Forelimb muscle (tissue), 1 donor: ENCODE results near the gene RRP8. TPM values are rescaled to one million over a fixed set of nuclear protein-coding genes. Genes with fewer than 3 reads are reported as not detected.

Experiments
- DNase-seq: peaks from one replicate; pipeline ENCODE4 v3.0.0-alpha.2; 2013; ENCODE audit warnings: low read depth
- polyA plus RNA-seq: library from polyadenylated mRNA; unstranded; fragments of 120-200 nt; gene quantifications from one replicate; pipeline ENCODE4 v1.2.1, GENCODE V29; 2013; ENCODE audit not compliant: insufficient read length

The RRP8 gene
- polyA plus RNA-seq, 1 donor: 22.0 TPM

GRCh38 chr11:6599881-6600390 lies 3.5 kb downstream of the RRP8 start:
- DNase-seq: no peak

- no peak for DNase-seq
Observed at GRCh38 chr11:6599449-6599848, 4.0 kb downstream of the RRP8 start.

- no peak for DNase-seq
Observed at GRCh38 chr11:6598555-6598954, 4.9 kb downstream of the RRP8 start.

GRCh38 chr11:6596239-6596877 lies 7.1 kb downstream of the RRP8 start:
- no peak for DNase-seq

GRCh38 chr11:6594142-6594768 lies 9.2 kb downstream of the RRP8 start:
- no peak for DNase-seq

GRCh38 chr11:6588018-6588417 lies 15.4 kb downstream of the RRP8 start:
- DNase-seq: no peak

GRCh38 chr11:6587360-6587953 lies 16.0 kb downstream of the RRP8 start:
- DNase-seq: no peak

GRCh38 chr11:6586434-6587359 lies 16.7 kb downstream of the RRP8 start:
- no peak for DNase-seq

GRCh38 chr11:6584528-6584927 lies 18.9 kb downstream of the RRP8 start:
- no peak for DNase-seq

- DNase-seq: no peak
Observed at GRCh38 chr11:6583584-6583983, 19.8 kb downstream of the RRP8 start.

- no peak for DNase-seq
Observed at GRCh38 chr11:6579681-6580080, 23.7 kb downstream of the RRP8 start.

GRCh38 chr11:6578134-6578533 lies 25.3 kb downstream of the RRP8 start:
- DNase-seq: no peak

GRCh38 chr11:6576471-6577373 lies 26.7 kb downstream of the RRP8 start:
- DNase-seq: no peak

- no peak for DNase-seq
Observed at GRCh38 chr11:6574816-6575715, 28.4 kb downstream of the RRP8 start.

GRCh38 chr11:6572215-6572614 lies 31.2 kb downstream of the RRP8 start:
- DNase-seq: no peak

- DNase-seq: no peak
Observed at GRCh38 chr11:6571434-6572008, 31.9 kb downstream of the RRP8 start.

- no peak for DNase-seq
Observed at GRCh38 chr11:6570691-6571427, 32.6 kb downstream of the RRP8 start.

GRCh38 chr11:6569706-6570105 lies 33.7 kb downstream of the RRP8 start:
- DNase-seq: no peak
